ENCODE data around the gene GAL3ST3.

- TF ChIP-seq CTCF (IDR thresholded peaks at IDR 0.05) = no peak
- no peak for TF ChIP-seq POLR2A (IDR thresholded peaks at IDR 0.05)
- TF ChIP-seq EP300 (IDR thresholded peaks at IDR 0.05) = no peak
- TF ChIP-seq POLR2AphosphoS5 (IDR thresholded peaks at IDR 0.05) = no peak
Measured at GRCh38 chr11:65992056-65992455, 56.9 kb downstream of the GAL3ST3 start.
